22Rv1 (cell line): ENCODE data around the gene C12orf75.
A peak's percentile ranks its signal among the peaks of the same experiment; 100 is the strongest.

Source experiments
- H3K27ac ChIP-seq: fragments of 450-650 bp; 2 replicates; pipeline ENCODE4 v1.5.1; 2017
- CTCF ChIP-seq: fragments of 450-650 bp; IDR thresholded peaks from 2 replicates; pipeline ENCODE4 v1.5.1; 2017; ENCODE audit warnings: mild to moderate bottlenecking
- ZFX ChIP-seq: fragments of 450-650 bp; IDR thresholded peaks from 2 replicates; pipeline ENCODE4 v1.6.1; 2017; ENCODE audit warnings: antibody characterized with exemption, borderline replicate concordance

The C12orf75 gene

GRCh38 chr12:105382771-105383622, 52.5 kb downstream of the C12orf75 start:
- TF ChIP-seq CTCF (peak; percentile 95), ZFX (no peak)
- H3K27ac ChIP-seq: no peak overlapping the region

- no peak for TF ChIP-seq CTCF
- no peak for TF ChIP-seq ZFX
- H3K27ac ChIP-seq: no peak overlapping the region
Measured at GRCh38 chr12:105384220-105384619, 53.7 kb downstream of the C12orf75 start.

GRCh38 chr12:105384916-105385535, 54.5 kb downstream of the C12orf75 start:
- TF ChIP-seq ZFX: no peak
- no peak for TF ChIP-seq CTCF
- no peak overlapping the region for H3K27ac ChIP-seq

- TF ChIP-seq ZFX (no peak), CTCF (no peak)
- no peak overlapping the region for H3K27ac ChIP-seq
Measured at GRCh38 chr12:105386431-105386830, 55.9 kb downstream of the C12orf75 start.

- TF ChIP-seq ZFX (no peak), CTCF (no peak)
- no peak overlapping the region for H3K27ac ChIP-seq
Measured at GRCh38 chr12:105391231-105391630, 60.7 kb downstream of the C12orf75 start.

- TF ChIP-seq ZFX: no peak
- no peak for TF ChIP-seq CTCF
Measured at GRCh38 chr12:105393587-105393986, 63.1 kb downstream of the C12orf75 start.

GRCh38 chr12:105396024-105396423, 65.5 kb downstream of the C12orf75 start:
- TF ChIP-seq CTCF (no peak), ZFX (no peak)
- H3K27ac ChIP-seq: no peak overlapping the region

More at GRCh38 chr12:105393587-105393986, 63.1 kb downstream of the C12orf75 start:
- no peak overlapping the region for H3K27ac ChIP-seq
